Measurements from ENCODE around the gene FLRT2. TPM values are rescaled to one million over a fixed set of nuclear protein-coding genes. Genes with fewer than 3 reads are reported as not detected.

FLRT2 gene
- total RNA-seq, 1 experiment from 2014 or later = 0.17 TPM

DNA sequence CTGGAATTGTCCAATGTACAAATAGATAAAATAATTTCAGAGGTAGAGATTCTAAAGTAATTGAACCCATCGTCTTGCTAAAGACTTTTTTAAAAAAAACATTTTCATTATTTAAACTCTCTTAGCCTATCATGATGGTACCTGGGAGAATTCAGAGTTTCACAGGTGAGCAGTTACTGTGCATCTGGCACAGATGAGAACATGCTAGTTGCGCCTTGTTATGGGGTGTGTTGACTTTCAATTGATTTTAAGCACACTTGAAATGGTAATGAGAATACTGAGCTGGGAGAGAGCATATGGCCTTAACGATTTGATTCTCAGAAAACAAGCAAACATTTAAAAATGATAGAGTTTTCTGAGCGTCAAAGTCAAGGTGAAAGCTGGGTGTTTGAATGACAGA, 66.6 kb downstream of the FLRT2 start:
- no peaks in the 10 kb centered on the region for H3K9me2 ChIP-seq (ENCODE audit: insufficient read depth)
- intact Hi-C loops (cut with micrococcal nuclease) = no loop called here
- BruUV-seq (replicated peaks) = no TSS peak
- no peaks in the 10 kb centered on the region for H3K36me3 ChIP-seq (ENCODE audit: control insufficient read depth in 1 of 2, insufficient read depth in 2 of 2, low read length in 2 of 2)
- ATAC-seq (no peak), DNase-seq (ENCODE audit: low read depth, low spot score) (no peak)
- no peak overlapping the region for H3K4me3 ChIP-seq (replicated peaks in 1 of 2; ENCODE audit: low read depth in 1 of 2, low read length in 2 of 2)
- no peak overlapping the region for H3K4me2 ChIP-seq (ENCODE audit: low read length)
- H3K9ac ChIP-seq (ENCODE audit: low read length) = no peak overlapping the region
- ChIA-PET RAD21 (ENCODE audit: low non-redundant PET in 1 of 2, low total read pairs in 2 of 2, uncharacterized antibody in 2 of 2, unreplicated experiment in 2 of 2) (no interaction called here), POLR2A (no interaction called here), CTCF (no interaction called here)
- TF ChIP-seq EGR1 (IDR thresholded peaks at IDR 0.05; ENCODE audit: low read depth) = no peak
- no peak for TF ChIP-seq JUND (IDR thresholded peaks at IDR 0.05)
- TF ChIP-seq EZH2 (IDR thresholded peaks at IDR 0.05) = no peak
- TF ChIP-seq ELF1 (IDR thresholded peaks at IDR 0.05; ENCODE audit: borderline replicate concordance, low read depth) = no peak
- no peak for TF ChIP-seq POLR2A (IDR thresholded peaks at IDR 0.05; ENCODE audit: borderline replicate concordance, extremely low read depth, insufficient read depth, insufficient read length)
- TF ChIP-seq ZFX (IDR thresholded peaks at IDR 0.05) = no peak
- no peak for TF ChIP-seq SP1 (IDR thresholded peaks at IDR 0.05; ENCODE audit: low read depth)
- no peak for TF ChIP-seq EZH2phosphoT487 (IDR thresholded peaks at IDR 0.05; ENCODE audit: borderline replicate concordance)
- TF ChIP-seq, protein P1, sequence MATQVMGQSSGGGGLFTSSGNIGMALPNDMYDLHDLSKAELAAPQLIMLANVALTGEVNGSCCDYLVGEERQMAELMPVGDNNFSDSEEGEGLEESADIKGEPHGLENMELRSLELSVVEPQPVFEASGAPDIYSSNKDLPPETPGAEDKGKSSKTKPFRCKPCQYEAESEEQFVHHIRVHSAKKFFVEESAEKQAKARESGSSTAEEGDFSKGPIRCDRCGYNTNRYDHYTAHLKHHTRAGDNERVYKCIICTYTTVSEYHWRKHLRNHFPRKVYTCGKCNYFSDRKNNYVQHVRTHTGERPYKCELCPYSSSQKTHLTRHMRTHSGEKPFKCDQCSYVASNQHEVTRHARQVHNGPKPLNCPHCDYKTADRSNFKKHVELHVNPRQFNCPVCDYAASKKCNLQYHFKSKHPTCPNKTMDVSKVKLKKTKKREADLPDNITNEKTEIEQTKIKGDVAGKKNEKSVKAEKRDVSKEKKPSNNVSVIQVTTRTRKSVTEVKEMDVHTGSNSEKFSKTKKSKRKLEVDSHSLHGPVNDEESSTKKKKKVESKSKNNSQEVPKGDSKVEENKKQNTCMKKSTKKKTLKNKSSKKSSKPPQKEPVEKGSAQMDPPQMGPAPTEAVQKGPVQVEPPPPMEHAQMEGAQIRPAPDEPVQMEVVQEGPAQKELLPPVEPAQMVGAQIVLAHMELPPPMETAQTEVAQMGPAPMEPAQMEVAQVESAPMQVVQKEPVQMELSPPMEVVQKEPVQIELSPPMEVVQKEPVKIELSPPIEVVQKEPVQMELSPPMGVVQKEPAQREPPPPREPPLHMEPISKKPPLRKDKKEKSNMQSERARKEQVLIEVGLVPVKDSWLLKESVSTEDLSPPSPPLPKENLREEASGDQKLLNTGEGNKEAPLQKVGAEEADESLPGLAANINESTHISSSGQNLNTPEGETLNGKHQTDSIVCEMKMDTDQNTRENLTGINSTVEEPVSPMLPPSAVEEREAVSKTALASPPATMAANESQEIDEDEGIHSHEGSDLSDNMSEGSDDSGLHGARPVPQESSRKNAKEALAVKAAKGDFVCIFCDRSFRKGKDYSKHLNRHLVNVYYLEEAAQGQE (IDR thresholded peaks at IDR 0.05; ENCODE audit: low read depth) = no peak
- no peak for TF ChIP-seq YY1 (IDR thresholded peaks at IDR 0.05; ENCODE audit: extremely low read depth, insufficient replicate concordance, low read depth, low read length)
- no peak for TF ChIP-seq CBX3 (IDR thresholded peaks at IDR 0.05; ENCODE audit: low read depth)
- no peak for TF ChIP-seq ZNF274 (IDR thresholded peaks at IDR 0.05; ENCODE audit: low read depth, low read length)
- H2AFZ ChIP-seq (ENCODE audit: low read depth, low read length, poor library complexity, severe bottlenecking) = no peak overlapping the region
- H3K9me3 ChIP-seq (ENCODE audit: control insufficient read depth in 1 of 2, insufficient read depth in 1 of 2, low read depth in 1 of 2, low read length in 2 of 2) = peaks cover 7% of the 10 kb centered on the region in 2 experiments; a peak in 2 of 4 replicates
- no peaks in the 10 kb centered on the region for H3K4me1 ChIP-seq (ENCODE audit: control insufficient read depth in 1 of 2, insufficient read depth in 2 of 2, low read length in 2 of 2)
- H3K27me3 ChIP-seq (ENCODE audit: insufficient read depth, low read length) = no peaks in the 10 kb centered on the region
- no peak overlapping the region for H3K27ac ChIP-seq (ENCODE audit: low read depth, low read length)
- H4K20me1 ChIP-seq (ENCODE audit: insufficient read depth) = no peaks in the 10 kb centered on the region
- H3K79me2 ChIP-seq (ENCODE audit: insufficient read depth, low read length) = no peaks in the 10 kb centered on the region

All from HCT116 (cell line).